AG08395 (cell line): ENCODE measurements around the gene NEK5.

Source experiments
- DNase-seq: peaks from one replicate; pipeline ENCODE4 v3.0.0; 2012; ENCODE audit warnings: mixed read lengths, low spot score

The NEK5 gene

DNA sequence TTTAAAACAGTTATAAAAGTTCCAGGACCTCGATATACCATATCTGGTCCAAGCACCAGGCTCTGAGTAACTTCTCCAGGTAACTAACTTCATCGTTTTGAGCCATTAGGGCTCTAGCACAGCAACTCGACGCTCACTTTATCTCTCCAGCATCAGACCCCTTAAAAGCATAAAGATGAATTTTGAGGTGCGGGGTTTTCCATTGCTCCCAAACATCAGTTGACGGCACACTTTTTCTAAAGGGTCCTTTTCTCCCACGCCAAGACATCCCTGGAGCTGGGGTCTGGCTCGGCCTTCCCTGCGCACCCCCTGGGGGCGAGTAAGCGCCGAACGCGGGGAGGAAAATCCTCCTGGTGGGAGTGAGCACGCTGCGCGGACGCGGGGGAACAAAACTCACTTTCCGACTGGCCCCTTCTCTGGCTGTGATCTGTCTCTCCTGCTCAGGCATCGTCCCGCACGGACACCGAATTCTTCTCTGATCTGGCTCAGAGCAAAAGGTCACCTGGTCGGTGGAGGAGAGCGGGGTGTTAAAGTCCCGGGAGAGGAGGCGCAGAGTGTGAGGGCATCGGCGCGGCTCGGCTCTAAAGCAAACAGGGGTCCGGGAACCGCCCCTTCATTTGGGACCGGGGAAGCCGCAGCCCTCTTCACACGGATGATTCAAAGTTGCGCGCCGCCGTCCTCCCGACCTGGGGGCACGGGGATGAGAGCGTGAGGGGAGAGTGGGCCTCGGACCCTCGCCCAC lies 117.8 kb downstream of the NEK5 start, which contains the start of gene ATP7B:
Gene ATP7B, minus strand, starts transcription at position 561 of the 742 bp plus-strand sequence. Its CDS starts 113 bp downstream, at position 448.
- DNase-seq: peak; percentile 21

DNA sequence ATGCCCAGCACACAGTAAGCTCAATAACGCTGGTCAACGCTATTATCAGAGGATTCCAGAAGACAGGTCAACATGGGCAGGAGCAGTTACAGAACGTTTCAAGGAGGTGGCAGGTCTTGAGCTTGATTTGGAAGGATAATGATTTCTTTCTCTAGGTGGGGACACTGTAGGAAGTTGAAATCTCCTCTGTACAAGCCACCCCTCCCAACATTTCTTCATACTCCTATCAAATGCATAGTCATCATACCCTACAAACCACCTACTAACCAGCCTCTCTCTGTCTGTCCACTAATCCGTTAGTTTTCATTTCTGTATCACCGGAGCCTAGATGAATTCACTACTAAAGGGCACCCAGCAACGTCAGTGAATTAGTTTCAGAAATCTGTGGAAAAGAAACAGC lies 118.9 kb downstream of the NEK5 start:
- DNase-seq: no peak

DNA sequence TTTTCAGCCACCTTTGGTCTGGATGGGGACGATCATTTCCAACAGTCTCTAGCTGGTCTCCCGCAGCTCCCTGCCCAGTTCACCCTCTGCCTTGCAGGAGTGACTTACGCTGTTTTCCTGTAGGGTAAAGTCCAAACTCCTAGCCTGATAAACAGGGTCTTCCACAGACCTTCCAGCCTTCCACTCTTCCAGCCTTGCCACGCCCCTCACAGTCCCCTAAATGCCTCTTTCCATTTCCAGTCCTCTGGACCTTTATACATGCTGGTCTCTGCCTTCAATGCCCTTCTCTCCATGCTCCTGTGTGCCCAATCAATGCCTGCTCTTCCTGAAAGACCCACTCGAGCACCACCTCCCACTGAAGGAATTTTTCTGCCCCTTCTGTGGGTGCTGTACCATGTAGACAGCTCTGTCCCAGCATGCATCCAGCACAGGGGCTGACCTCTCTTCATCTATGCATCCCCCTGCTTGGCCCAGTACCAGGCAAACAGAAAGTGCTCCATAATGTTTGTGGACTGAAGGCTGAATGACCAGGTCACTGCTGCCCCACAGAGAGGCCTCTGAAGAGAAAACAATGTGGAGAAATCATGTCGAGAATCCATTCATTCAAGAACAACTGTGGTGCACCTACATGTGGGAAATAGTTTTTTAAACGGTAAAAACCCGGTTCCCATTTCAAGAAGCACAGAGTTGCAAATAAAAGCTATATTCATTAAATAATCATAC lies 122.2 kb downstream of the NEK5 start:
- DNase-seq: no peak

DNA sequence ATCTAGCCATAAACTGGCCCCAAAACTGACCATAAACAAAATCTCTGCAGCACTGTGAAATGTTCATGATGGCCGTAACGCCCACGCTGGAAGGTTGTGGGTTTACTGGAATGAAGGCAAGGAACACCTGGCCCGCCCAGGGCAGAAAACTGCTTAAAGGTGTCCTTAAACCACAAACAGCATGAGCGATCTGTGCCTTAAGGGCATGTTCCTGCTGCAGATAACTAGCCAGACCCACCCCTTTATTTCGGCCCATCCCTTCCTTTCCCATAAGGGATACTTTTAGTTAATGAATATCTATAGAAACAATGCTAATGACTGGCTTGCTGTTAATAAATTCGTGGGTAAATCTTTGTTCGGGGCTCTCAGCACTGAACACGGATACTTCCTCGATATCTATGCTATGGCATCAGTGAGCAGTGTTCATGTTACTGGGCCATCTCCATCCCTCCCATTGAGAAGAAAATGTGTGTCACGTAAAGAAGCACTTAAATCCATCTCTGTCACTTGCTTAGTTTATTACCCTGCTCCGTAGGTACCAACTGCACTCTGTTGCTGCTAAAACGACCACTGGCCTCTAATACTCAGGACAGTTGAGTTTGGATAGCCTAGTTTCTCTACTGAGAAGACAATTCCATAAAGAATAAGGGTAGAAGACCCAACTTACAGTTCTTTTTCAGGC lies 122.9 kb downstream of the NEK5 start:
- DNase-seq: no peak

DNA sequence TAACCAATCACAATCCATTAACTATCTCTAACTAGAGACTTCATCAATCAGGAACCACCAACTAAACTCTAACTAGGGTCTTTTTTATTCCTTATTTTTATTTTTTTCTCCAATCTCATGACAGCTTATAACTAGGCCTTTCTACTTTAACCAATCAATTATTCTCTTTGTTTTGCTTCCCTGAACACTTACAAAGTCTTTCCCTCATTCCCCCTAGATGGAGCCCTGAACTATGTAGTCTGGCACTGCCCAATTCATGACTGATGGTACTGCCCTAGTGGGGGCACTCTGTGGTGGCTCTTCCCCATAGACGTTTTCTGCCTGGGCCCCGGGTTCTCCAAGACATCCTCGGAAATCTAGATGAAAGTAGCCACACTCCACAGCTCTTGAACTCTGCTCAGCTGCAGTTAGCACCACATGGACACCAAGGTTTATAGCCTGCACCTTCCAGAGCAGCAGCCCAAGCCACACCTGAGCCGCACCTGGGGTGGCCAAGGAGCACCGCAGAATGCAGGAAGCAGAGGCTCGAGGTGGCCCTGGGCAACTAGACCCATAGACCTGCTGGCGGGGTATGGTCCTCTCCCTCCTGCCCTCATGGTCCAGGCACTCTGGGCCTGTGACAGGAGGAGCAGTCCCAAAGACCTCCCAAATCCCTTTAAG lies 124.2 kb downstream of the NEK5 start:
- DNase-seq: no peak

DNA sequence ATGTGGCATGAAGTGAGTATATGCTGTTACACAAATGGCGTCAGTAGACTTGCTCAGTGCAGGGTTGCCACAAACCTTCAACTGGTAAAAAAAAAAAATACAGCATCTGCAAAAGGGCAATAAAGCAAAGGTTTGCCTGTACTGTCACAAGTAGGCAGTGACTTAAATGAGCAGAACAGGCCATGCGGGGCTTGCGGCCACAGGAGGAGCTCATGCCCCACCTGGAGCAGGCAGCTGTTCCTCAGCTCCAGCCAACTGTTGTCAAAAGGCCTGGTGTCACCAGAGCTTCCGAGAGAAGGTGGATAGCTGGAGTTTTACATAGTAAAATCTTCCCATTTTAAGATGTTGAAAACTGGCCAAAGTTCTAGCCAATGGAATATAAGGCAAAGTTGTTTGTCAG lies 125.3 kb downstream of the NEK5 start:
- no peak for DNase-seq

DNA sequence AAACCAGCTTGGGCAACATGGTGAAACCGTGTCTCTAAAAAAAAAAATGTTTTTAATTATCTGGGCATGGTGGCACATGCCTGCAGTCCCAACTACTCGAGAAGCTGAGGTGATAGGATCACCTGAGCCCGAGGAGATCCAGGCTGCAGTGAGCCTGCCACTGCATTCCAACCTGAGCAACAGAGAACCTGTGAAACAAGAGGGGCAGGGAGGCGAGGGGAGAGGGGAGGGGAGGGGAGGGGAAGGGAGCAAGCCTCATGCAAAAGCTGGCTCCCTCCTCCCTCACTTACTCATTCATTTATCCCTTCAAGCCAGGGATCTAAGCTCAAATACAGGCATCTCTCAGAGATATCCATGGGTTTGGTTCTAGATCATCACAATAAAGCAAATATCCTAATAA lies 126.5 kb downstream of the NEK5 start:
- DNase-seq: no peak

DNA sequence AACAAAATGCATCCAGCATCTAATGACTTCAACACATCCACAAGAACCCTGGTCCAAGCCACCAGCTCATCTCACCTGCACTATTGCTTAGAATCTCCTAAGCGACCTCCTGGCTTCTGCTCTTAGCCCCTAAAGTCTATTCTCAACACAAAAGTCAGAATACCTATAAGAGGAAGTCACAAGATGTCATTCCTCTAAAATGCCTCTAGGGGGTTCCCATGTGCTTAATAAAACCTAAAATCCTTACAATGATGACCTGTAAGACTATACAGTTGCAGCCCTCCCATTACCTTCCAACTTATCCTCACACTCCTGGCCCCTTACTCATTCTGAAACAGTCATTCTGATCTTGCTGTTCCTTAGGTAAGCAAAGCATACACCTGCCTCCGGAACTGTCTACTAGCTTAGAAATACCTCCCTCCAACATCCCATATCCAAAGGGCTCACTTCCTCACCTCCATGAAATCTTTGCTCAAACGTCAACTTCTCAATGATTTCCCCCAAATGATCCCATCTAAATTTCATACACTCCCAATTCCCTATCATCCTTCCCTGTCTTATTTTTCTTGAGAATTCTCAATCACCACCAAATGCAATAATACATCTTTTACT lies 127.6 kb downstream of the NEK5 start:
- peak; percentile 67 for DNase-seq

DNA sequence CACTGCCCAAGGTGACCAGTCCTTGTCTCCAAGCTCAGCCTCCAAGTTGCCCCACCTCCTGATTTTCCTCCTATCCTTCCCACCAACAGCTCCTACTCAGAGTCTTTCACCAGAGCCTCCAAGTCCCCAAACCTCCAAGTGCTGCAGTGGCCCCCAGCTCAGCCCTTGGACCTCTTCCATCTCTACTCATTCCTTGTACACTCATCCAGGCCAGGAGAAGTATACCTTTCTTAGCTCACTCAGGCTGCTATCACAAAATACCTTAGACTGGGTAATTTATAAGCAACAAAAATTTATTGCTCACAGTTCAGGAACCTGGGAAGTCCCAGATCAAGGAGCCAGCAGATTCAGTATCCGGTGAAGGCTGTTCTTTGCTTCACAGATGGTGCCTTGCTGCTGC lies 129.0 kb downstream of the NEK5 start:
- DNase-seq: no peak

DNA sequence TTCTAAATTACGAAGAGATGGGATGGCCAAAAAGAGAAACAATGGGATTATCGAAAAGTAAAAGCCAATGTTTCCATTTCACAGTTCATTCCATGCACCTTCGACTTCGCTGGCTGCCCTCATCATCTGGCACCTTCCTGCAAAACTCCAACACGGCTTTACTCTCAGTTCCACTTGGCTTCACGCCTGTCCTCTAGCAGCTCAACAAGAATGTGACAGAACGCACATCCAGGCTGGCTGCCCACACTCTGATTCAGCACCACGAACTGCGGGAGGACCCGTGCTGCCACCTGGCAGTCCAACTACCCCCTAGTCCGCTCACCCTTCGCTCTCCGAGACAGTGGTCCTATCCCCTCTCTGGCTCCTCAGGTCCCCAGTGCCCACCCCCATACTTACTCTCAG lies 129.4 kb downstream of the NEK5 start:
- no peak for DNase-seq

DNA sequence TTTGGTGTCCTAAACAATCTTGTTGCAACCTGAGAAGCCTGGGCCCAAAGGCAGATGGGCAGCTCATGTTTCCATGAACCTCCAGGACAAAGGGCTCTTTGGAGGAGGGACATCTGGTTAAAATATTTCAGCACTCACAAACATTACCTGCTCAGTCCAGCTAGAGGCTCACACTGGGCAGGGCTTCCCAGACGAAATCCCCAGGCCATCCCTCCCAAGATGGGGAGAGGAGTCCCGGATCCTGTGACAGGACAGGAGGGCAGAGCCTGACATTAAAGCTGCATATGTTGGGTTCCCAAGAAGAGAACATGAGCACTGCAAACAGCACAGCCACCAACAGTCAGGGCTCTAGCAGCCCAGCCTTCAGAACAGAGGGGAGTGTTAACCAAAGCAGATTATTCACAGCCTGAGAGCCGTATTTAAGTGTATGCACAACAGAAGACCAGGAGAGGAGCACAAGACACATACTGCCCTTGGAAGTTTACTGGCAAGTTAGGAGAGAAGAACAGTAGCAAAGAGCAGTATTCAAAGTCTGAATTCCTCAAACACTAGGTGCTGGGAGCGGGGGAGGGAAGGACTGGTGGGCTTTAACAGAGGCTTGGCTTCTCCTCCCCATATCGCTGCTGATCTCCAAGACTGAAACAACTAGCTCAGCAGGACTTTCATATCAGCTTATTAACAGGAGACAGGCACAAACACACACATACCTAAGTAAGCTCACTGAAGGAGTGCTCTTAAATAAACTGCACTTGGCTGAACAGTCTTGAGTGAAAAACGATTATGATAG lies 130.0 kb downstream of the NEK5 start:
- DNase-seq: no peak

DNA sequence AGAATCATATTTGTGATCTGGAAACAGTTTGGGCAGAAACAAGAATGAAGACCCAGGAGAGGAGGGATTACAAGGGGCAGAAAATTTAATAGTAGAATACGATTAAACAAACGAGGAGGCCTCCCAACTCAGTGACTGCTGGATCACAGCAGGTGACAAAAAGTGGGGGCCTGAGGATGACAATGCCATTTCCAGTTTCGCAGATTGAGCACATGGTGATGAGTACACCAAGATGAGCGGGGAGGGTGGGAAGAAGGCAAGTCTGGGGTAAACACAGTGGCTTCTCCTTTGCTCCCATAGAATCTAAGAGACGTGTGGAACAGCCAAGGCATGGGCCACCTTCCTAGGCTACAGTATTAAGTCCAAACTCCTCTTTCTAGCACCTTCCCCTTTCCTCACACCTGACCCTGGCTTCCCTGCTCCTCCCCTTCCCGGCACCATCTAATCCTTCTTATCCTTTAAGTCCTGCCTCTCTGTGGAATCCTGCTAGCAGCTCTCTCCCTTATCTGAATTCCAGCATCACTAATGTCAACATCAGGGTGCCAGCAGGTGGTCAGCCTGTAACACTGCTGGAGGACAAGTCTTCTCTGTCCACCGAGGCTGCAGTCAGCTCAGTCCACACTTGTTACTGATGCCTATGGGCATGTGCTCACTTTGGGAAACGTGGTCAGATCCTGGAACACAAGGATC lies 131.1 kb downstream of the NEK5 start:
- no peak for DNase-seq

DNA sequence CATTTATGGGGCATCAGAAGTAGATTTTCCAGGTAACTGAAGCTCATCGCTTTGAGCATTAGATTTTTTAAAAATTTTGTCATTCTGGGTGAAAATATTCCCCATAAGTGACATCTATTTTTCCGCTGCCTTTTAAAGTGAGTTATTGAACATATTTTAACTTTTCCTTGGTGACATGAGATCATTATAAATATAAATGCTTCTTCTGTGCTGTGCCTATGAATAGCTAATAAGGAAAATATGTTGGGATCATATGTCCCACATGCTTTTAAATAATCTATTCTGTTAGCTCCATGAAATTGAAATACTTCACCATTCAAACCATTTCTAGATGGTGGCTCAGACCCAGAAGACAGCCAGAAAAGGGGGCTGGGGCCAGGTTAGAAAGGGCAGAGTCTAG lies 131.7 kb downstream of the NEK5 start:
- no peak for DNase-seq

DNA sequence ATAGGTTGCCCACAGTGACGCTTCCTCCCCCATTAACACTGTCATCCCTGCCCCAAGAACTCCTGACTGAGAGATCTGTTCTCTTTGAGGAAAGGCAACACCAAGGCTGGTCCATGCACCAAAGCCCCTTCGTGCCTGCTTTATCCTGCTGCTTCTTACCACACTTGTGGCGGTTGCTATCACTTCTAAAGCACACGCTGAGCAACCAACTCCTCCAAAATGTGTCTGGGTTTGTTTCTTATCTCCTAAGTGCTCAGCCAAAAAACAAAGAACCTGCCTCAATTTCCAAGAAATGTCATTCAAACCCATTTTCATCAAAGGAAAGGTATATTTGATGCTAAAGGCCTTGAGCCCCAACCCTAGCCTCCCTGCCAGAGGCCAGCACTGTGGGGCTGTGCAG lies 132.2 kb downstream of the NEK5 start:
- DNase-seq: no peak

DNA sequence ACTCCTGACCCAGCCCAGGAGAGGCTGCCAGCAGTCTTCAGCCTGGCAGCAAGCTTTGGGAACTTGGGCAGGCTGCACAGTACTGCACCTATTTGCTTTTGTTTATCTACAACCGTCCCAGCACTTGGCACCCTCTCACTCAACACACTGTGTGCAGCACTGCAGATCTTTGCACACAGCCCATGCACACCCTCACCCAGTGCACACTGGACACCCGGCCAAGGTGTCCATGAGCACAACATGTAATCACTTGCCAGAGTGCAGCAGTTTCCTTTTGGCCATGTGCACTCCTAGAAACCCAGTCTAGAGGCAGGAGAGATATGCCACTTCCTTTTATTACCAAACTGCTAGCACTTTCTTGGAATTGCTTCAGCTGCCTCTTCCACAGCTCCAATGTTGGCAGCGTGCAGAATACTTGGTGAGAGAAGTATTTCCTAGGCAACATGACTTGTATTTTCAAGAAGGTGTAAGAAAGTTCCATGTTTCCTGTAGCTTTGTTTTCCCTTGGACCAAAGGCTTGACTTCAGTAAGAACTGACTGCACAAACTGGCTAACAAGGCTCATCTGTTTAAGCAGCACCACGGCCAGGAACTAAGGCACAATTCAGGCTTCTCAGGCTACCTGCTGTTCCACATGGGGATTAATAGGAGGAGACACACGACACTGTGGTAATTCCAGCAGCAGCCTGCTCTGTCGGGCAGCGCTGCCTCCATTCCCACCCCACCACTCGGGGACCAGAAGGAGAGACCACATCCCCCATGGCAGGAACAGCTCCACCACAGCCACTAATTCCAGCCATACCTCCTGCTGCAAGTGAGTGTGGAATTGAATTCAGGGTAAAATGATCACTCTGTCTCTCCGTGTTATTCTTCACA lies 133.0 kb downstream of the NEK5 start:
- peak; percentile 8 for DNase-seq

DNA sequence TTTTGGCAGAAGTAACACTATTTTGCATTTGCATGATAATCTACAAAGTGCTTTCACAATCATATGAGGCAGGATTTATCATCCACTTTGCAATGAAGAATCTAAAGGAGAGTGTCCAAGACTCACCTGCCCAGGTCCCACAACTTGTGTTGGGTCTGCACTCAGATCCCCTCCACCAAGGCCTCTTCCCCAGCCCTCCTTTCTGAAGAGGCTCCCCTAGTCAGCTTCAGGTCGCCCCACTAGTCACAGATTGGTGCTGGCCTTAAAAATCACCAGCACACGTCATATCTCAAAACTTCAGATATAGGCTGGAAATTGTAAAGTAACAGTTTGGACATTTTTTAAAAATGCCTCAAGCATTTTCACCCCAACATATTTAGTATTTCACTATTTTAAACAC lies 135.2 kb downstream of the NEK5 start:
- no peak for DNase-seq

DNA sequence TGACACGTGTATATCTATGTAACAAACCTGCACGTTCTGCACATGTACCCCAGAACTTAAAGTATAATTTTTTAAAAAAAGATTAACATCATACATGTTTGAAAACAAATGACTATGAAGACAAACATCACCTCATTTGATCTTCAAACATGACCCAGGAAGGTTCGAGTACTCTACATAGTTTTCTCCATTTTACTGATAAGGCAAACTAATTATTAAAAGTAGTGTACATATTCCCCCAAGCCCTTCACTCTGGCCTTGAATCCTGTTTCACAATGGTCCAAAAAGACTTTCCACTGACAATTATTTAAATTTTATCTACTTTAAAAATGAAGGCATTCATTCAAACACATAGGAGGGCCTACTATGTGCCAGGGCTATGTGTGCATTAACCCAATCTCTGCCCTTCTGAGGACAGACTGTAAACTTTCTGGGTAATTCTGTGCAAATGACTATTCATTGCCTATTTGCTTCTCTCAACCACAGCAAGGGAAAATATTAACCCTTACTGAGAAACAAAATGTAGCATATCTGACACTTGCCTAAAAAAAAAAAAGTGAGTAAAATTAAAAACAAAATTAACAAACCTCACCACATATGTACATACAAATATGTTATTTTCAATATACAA lies 139.8 kb downstream of the NEK5 start:
- no peak for DNase-seq
